Activated T-helper 2 cell treated with anti-CD3 and anti-CD28 coated beads, Interferon-gamma antibody, Interleukin-2, Interleukin-4, amounts not matched to agents 10 μg/mL and 5 μg/mL and 100 μg/mL, durations not matched to agents 14 hours and 24 hours and 36 hours (primary cell): ENCODE results near the gene ATOSA. TPM values are rescaled to one million over a fixed set of nuclear protein-coding genes. Genes with fewer than 3 reads are reported as not detected.

Experiments used
- DNase-seq: peaks from one replicate; pipeline ENCODE4 v3.0.0; 2021; ENCODE audit warnings: low spot score
- H3K27ac Mint-ChIP-seq: one replicate; pipeline ENCODE4 v1.8.0; 2021; ENCODE audit warnings: mixed read lengths
- H3K27me3 Mint-ChIP-seq: one replicate; pipeline ENCODE4 v1.8.0; 2021; ENCODE audit warnings: low read depth, mixed read lengths
- H3K36me3 Mint-ChIP-seq: one replicate; pipeline ENCODE4 v1.8.0; 2021; ENCODE audit warnings: low read depth, mixed read lengths
- H3K4me1 Mint-ChIP-seq: one replicate; pipeline ENCODE4 v1.8.0; 2021; ENCODE audit warnings: low read depth, mixed read lengths
- H3K4me3 Mint-ChIP-seq: one replicate; pipeline ENCODE4 v1.8.0; 2021; ENCODE audit warnings: low read depth, mild to moderate bottlenecking, moderate library complexity, mixed read lengths
- H3K9me3 Mint-ChIP-seq: one replicate; pipeline ENCODE4 v1.8.0; 2021; ENCODE audit warnings: mixed read lengths
- intact Hi-C: fragments of 100-400 bp; cut with micrococcal nuclease; formaldehyde crosslinking; loops from one replicate; pipeline ENCODE4 v1.15.1; 2023
- total RNA-seq: library from RNA; stranded (reverse); gene quantifications from 2 replicates; pipeline ENCODE4 v1.2.3, GENCODE V29; 2022

Gene ATOSA
- total RNA-seq, 1 donor from 2014 or later = 14.4 TPM

- DNase-seq = no peak
- H3K27ac Mint-ChIP-seq = no peak overlapping the region
- H3K4me3 Mint-ChIP-seq = no peak overlapping the region
- intact Hi-C loops = no loop called here
- no peaks in the 10 kb centered on the region for H3K36me3 Mint-ChIP-seq
- H3K4me1 Mint-ChIP-seq = peaks cover 1% of the 10 kb centered on the region
- peaks cover 19% of the 10 kb centered on the region for H3K27me3 Mint-ChIP-seq
- no peaks in the 10 kb centered on the region for H3K9me3 Mint-ChIP-seq
Measured at GRCh38 chr15:52709187-52709981, 30.2 kb upstream of the ATOSA start.

- intact Hi-C loops = no loop called here
- H3K27me3 Mint-ChIP-seq = peaks cover 26% of the 10 kb centered on the region
Measured at GRCh38 chr15:52706091-52706490, 26.9 kb upstream of the ATOSA start.

GRCh38 chr15:52702390-52702789 is 23.2 kb upstream of the ATOSA start:
- H3K36me3 Mint-ChIP-seq = no peaks in the 10 kb centered on the region
- no peak for DNase-seq
- H3K4me3 Mint-ChIP-seq = no peak overlapping the region
- peaks cover 29% of the 10 kb centered on the region for H3K27me3 Mint-ChIP-seq
- H3K4me1 Mint-ChIP-seq = no peaks in the 10 kb centered on the region
- H3K9me3 Mint-ChIP-seq = no peaks in the 10 kb centered on the region
- H3K27ac Mint-ChIP-seq = no peak overlapping the region
- intact Hi-C loops = no loop called here

More at GRCh38 chr15:52706091-52706490, 26.9 kb upstream of the ATOSA start:
- Mint-ChIP-seq H3K4me1 (peaks cover 1% of the 10 kb centered on the region), H3K4me3 (no peak overlapping the region), H3K36me3 (no peaks in the 10 kb centered on the region), H3K27ac (no peak overlapping the region), H3K9me3 (no peaks in the 10 kb centered on the region)
- DNase-seq = no peak

DNA sequence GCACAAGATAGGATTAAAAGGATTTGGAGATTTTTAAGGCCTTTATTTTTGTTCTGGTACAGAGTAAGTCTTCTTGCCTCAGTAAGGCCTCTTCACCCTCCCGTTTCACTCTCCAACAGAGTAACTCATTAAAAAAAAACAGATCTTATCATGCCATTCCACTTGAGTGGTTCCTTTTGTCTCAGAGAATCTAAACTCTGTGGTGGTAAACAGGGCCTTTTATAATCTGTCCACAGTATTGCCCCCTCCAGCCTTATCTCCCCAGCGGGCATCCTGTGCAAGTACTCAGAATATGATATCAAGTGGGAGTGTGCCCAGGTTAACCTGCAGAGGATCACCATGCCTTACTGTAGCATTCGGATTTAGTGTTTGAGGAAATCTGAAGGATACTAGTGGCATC is 20.3 kb upstream of the ATOSA start:
- H3K4me3 Mint-ChIP-seq = no peak overlapping the region
- no peaks in the 10 kb centered on the region for H3K4me1 Mint-ChIP-seq
- peaks cover 21% of the 10 kb centered on the region for H3K27me3 Mint-ChIP-seq
- intact Hi-C loops = no loop called here
- no peaks in the 10 kb centered on the region for H3K36me3 Mint-ChIP-seq
- DNase-seq = no peak
- H3K27ac Mint-ChIP-seq = no peak overlapping the region
- no peaks in the 10 kb centered on the region for H3K9me3 Mint-ChIP-seq

DNA sequence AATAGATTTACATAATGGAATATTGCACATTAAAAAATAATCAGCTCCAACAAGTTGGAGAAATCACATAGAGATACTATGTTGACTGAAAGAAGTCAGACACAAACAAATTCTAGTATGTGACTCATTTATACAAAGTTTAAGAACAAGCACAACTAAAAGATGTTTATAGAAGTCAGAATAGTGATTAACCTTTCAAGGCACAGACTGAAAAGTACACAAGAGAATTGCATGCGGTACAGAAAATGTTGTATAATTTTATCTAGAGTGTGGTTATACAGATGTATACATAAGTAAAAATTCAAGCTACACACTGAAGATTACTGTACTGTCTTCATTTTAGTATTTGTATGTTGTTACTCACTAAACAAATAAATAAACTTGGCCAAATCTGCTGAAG is 19.3 kb upstream of the ATOSA start:
- H3K36me3 Mint-ChIP-seq = no peaks in the 10 kb centered on the region

DNA sequence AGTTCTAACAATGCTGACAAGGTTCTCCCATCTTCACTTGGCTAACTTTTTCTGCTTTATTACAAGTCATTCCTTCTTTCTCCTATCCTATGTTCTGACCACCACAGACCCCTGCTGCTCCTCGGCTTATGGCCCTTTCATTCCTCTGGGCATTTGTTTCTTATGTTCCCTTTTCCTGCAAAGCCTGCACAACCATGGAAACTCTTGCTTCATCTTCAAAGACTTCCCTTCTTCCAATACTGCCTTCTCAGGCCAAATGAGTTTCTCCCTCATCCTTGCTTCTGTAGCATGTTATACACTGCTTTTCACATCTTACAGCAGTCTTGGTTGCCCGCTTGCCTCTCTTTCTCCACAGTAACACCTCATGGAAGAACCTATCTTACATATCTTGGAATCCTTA is 17.9 kb upstream of the ATOSA start:
- intact Hi-C loops = no loop called here
- no peaks in the 10 kb centered on the region for H3K36me3 Mint-ChIP-seq
- H3K27me3 Mint-ChIP-seq = peaks cover 16% of the 10 kb centered on the region
- H3K9me3 Mint-ChIP-seq = no peaks in the 10 kb centered on the region
- no peak overlapping the region for H3K27ac Mint-ChIP-seq
- DNase-seq = no peak
- no peaks in the 10 kb centered on the region for H3K4me1 Mint-ChIP-seq
- H3K4me3 Mint-ChIP-seq = no peak overlapping the region

More for the DNA sequence above, 19.3 kb upstream of the ATOSA start:
- Mint-ChIP-seq H3K27me3 (peaks cover 18% of the 10 kb centered on the region), H3K4me3 (no peak overlapping the region), H3K9me3 (no peaks in the 10 kb centered on the region), H3K27ac (no peak overlapping the region), H3K4me1 (no peaks in the 10 kb centered on the region)
- intact Hi-C loops = no loop called here
- DNase-seq = no peak

DNA sequence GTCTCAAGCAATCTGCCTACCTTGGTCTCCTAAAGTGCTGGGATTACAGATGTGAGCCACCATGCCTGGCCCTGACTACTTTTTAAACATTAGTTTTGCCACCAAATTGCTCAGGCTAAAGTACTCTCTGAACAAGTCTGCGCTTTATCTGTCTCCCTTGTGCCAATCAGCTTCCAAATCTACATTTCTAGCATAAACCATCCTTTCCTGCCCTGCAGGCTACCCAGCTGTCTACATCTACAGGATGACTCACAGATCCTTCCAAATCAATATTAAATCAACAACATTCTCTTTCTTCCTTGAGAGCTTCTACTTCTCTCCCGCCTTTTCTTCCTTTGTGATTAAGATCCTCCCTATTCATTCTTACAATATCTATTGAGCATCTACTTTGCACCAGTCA is 16.0 kb upstream of the ATOSA start:
- Mint-ChIP-seq H3K27me3 (peaks cover 18% of the 10 kb centered on the region), H3K27ac (no peak overlapping the region), H3K4me1 (no peaks in the 10 kb centered on the region), H3K9me3 (no peaks in the 10 kb centered on the region), H3K4me3 (no peak overlapping the region), H3K36me3 (no peaks in the 10 kb centered on the region)
- DNase-seq = no peak
- intact Hi-C loops = no loop called here

GRCh38 chr15:52689562-52689961 is 10.4 kb upstream of the ATOSA start:
- intact Hi-C loops = no loop called here
- Mint-ChIP-seq H3K4me3 (no peak overlapping the region), H3K27ac (no peak overlapping the region), H3K27me3 (peaks cover 16% of the 10 kb centered on the region), H3K4me1 (no peaks in the 10 kb centered on the region), H3K9me3 (no peaks in the 10 kb centered on the region), H3K36me3 (no peaks in the 10 kb centered on the region)
- DNase-seq = no peak

DNA sequence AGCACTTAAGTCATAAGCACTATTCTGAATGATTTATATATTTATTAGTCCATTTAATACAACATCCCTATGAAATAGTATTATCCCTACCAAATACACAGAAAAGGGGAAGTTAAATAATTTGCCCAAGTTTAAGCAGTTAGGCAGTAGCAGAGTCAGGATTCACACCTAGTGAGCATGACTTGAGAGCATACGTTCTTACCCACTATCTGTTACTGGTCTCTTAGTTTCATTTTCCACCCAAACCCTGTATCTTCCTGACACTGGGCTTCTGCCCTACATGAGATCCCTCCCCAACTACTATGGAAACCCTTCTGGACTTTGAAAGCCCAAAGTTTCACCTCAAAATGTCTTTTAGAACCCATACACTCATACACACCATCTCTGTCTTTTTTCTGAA is 4.4 kb upstream of the ATOSA start:
- Mint-ChIP-seq H3K4me1 (peaks cover 18% of the 10 kb centered on the region), H3K4me3 (no peak overlapping the region), H3K27me3 (peaks cover 5% of the 10 kb centered on the region), H3K27ac (peak overlapping the region; percentile 0), H3K36me3 (peaks cover 3% of the 10 kb centered on the region), H3K9me3 (no peaks in the 10 kb centered on the region)
- no peak for DNase-seq
- intact Hi-C loops = loop anchor here (5.0 kb wide), 2 partner anchors 201 to 351 kb away; no protein-coding TSS in a partner anchor

DNA sequence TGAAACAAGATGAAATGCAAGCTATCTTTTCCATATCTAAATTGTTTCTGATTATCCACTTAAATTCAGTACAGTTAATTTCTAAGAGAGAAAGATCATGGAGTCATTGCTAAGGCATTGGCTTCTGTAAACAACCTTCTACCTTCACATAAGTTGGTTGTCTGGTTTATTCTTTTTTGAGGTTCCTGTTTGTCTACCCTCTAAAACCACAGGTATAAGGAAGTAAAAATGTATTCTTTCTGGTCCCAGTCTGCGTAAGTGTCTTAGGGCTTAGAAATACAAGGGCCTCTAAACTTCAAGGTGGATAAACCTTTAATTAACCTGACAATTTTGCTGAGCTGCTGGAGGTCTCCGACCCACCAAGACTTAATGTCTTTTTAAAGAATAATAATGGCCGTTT is 3.6 kb upstream of the ATOSA start:
- H3K4me1 Mint-ChIP-seq = peaks cover 23% of the 10 kb centered on the region

DNA sequence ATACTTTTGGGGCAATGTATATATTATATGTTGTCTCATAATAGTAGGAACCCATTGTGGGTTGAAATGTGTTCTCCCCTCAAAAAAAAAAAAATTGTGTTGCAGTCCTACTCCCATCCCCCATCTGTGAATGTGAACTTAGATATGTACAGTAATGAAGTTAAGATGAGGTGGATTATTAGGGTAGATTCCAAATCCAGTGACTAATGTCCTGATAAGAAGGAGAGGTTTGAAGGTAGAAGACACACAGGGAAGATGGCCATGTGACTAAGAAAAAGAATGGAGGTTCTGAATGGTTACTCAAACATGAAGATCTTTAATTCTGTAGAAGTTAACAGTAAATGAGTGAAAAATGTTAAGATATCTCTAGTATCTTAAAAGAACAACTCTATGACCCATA is 3.0 kb upstream of the ATOSA start:
- Mint-ChIP-seq H3K4me3 (no peak overlapping the region), H3K27me3 (no peaks in the 10 kb centered on the region)
- intact Hi-C loops = loop anchor here (5.0 kb wide), 2 partner anchors 200 to 350 kb away; no protein-coding TSS in a partner anchor

More for the DNA sequence above, 3.6 kb upstream of the ATOSA start:
- intact Hi-C loops = loop anchor here (5.0 kb wide), 2 partner anchors 200 to 350 kb away; no protein-coding TSS in a partner anchor
- no peak overlapping the region for H3K4me3 Mint-ChIP-seq
- no peaks in the 10 kb centered on the region for H3K9me3 Mint-ChIP-seq
- DNase-seq = no peak
- H3K27me3 Mint-ChIP-seq = no peaks in the 10 kb centered on the region
- peaks cover 3% of the 10 kb centered on the region for H3K36me3 Mint-ChIP-seq
- H3K27ac Mint-ChIP-seq = no peak overlapping the region

DNA sequence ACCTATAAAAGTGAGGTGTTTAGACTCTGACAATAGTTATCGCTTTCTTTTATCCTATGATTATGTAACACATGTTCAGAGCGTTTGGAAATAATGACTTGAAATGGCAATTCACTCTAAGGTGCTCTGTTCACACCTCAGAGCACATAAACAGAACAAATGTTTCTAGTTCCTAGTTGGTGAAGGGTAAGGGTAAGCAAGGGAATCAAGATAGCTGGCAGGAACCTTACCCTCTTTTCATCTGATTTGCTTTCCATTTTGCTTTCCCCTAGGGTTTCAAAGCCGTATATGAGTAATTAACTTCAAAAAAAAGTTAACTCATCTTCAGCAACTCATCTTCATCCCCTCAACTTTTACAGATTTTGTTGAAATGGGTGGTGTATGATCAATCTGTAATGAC is 2.3 kb upstream of the ATOSA start:
- Mint-ChIP-seq H3K4me3 (no peak overlapping the region), H3K9me3 (no peaks in the 10 kb centered on the region), H3K36me3 (peaks cover 8% of the 10 kb centered on the region), H3K27ac (no peak overlapping the region), H3K4me1 (peaks cover 31% of the 10 kb centered on the region), H3K27me3 (no peaks in the 10 kb centered on the region)
- DNase-seq = no peak
- intact Hi-C loops = loop anchor here (5.0 kb wide), 2 partner anchors 199 to 349 kb away; no protein-coding TSS in a partner anchor

More for the DNA sequence above, 3.0 kb upstream of the ATOSA start:
- peaks cover 6% of the 10 kb centered on the region for H3K36me3 Mint-ChIP-seq
- H3K27ac Mint-ChIP-seq = no peak overlapping the region
- no peak for DNase-seq
- H3K4me1 Mint-ChIP-seq = peaks cover 28% of the 10 kb centered on the region
- H3K9me3 Mint-ChIP-seq = no peaks in the 10 kb centered on the region

DNA sequence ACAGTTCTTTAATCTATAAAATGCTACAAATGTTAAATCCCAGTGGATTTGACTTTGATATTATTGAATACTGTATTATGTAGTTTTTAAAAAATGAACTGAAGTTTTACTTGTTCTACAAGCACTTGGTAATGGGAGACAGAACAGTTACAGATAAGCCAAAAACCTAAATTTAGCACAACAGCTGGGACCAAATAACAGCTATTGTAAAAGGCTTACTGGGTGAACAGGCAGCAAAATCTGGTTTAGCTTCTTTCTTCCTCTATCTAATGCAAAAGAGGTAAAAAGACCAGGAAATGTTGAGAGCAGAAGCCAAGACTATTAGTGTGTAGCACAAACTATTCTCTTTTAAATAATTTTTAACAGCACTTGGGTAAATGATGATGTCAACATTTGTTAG is 1.6 kb upstream of the ATOSA start:
- Mint-ChIP-seq H3K4me1 (peaks cover 33% of the 10 kb centered on the region), H3K4me3 (no peak overlapping the region), H3K36me3 (peaks cover 13% of the 10 kb centered on the region), H3K27me3 (no peaks in the 10 kb centered on the region), H3K27ac (no peak overlapping the region), H3K9me3 (no peaks in the 10 kb centered on the region)
- intact Hi-C loops = loop anchor here (5.0 kb wide), 2 partner anchors 198 to 348 kb away; no protein-coding TSS in a partner anchor
- no peak for DNase-seq
